GM19043 (cell line): ENCODE data around the gene GPC6.
"Not testable (repeated sequence)": the region's sequence is repeated elsewhere in the genome, so short reads cannot be mapped to it uniquely, and the experiment has no call there.

Experiments
- ATAC-seq: cut with Tn5 transposase; IDR thresholded peaks from one replicate; pipeline ENCODE4 v1.9.1; 2021; ENCODE audit warnings: low read depth; ENCODE audit not compliant: unreplicated experiment

Gene GPC6

DNA sequence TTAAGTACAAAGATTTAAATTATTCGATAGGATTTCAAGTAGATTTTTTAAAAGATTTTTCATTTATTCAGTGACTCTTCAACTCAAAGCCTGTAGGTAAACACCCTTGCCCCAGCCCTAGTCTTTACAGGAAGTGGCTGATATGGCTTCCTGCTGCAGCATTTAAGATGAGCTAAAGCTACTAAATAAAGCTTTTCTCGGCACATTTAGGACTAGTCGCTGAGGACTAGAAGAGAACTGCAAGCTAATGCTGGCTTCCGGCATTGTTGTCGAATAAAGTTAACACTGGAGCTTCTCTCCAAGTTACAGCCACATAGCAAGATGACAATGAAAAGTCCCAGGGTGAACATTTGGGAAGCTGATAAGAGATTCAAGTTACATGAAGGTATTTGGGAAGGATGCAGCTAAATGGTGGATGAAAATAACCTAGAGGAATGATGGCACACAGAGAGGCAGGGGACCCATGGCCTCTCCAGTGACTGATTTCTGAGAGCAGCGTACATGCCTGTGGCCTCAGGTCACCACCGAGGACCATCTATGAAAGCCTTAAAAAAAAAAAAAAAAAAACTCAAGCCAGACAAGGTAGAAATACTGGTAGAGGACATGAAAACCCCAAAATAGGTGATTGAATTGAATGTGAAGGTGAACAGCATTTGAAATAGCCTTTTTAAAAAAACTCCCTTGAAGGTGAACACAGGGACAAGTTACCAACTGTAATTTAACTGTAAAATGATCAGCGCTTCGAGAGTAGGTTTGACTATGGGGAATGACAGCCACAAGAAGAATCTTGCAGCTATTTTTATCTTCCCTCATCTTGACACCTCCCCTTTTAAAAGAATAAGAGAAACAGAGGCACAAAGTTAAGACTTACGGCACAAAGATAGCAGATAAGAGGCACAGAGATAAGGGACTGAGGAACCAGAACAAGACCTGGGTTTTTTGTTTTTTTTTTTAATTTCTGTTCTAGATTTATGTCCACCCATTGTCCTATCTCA is 1097.5 kb downstream of the GPC6 start:
- ATAC-seq: no peak

DNA sequence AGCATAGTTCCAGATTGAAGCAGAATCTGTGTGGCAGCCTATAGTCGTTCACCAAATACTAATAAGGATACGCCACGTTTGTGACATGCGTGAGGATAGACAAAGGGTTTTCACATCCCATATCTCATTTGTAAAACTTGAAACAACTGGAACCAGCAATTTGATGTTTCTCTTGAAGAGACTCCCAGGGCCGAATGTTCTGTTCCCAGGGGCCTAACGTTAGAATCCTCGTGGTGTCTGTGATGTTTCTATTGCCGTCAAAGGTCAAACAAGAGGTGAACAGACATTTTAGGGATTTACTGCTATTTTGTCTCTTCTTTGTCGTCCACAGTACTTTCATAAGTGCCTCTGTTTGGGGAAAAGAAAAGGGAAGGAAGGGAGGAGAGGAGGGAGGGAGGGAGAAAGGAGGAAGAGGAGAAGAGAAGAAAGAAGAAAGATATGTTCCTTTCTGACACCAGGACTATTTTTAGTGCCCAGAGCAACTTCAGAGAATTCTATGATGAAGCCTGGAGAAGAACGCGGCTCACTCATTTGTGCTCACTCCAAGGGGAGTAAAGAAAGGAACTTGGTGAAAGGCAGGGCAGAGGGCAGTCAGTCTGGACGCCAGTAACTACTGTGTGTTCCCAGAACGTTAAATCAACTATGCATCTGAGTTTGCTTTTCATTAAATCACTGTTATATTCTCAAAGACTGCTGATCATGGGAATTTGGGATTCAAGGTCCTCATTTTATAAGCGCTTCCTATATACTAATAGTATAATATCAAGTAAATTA is 1098.3 kb downstream of the GPC6 start:
- no peak for ATAC-seq

DNA sequence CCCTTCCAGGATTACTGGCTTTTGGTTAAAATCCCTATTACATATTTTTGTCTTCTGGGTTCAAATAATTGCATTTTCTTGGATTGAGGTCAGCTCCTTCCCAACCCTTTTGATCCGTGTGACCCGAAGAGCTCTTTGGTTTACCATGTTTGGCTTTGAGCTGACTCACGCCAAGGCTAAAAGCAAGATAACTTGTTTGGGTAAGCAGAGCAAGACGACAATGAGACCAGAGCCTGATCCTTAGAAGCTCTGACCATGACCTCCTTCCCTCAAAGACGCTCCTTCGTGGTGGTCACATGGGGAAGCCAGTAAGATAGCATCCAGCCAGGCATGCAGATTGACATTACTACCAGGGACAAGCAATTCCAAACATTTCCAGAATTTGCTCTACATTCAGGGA is 1099.0 kb downstream of the GPC6 start:
- ATAC-seq: no peak

DNA sequence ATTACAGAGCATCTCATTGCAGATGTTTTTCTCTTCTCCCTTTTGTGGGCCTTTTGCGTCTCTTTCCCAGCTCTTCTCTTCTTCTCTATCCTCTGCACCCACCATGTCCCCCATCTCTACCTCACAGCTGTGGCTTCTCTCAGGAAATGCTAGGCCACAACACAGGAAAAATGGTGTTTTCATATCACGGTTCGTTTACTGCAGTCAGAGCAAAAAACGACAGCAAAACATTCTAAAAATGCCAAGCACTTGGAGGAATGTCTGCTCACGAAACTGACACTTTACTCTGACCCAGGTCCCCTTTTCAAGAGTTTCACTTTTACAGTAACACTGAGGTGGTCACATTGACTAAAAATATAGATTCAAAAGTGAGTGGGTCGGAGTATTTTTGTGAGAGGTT is 1100.7 kb downstream of the GPC6 start:
- peak; percentile 85 for ATAC-seq

DNA sequence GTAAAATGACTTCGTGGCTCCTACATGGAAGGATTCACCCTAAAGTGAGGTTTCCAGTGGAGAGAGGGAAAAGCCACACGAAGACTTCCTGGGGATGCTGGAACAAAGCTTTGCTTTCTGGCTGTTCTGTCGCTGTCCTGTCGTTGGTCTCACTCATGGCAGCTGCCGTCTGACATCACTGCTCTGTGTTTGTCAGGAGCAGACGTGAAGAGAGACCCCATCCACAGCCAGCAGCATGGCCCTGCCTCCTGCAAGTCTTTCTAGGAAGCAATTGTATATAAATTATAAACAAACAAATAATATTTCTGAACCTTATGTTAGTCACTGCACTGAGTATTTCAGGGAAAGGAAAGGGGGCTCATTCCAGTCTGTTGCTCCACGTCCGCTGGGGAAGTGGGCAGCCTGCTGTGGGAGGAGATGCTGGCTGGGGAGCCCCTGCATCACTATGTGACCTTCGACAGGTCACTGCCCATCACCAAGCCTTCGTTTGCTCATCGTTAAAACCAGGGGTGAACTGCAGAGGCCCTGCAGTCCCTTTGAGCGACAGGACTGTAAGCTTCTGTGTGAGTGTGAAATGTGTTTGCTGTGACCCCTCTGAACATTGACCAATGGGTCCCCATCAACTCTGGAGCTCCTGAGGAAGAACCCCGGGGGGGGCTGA is 1101.9 kb downstream of the GPC6 start:
- ATAC-seq: no peak

DNA sequence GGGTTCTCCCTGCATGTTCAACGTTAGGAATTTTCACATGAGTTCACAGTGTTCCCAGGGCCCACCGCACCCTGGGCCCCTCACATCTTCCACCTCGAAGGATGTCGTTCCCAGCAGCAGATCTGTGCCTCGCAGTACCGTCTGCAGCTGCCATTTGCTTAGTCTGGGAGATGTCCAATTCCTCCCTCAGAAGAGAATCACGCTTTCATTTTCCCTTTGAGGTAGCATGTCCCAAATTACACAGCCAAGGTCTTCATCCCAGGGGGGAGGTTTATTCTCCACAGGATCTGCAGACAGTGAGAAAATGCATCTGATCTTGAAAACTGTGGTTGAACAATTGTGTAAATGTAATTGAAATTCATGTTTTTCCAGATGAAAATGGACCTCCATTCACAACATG is 1102.7 kb downstream of the GPC6 start:
- ATAC-seq: no peak

DNA sequence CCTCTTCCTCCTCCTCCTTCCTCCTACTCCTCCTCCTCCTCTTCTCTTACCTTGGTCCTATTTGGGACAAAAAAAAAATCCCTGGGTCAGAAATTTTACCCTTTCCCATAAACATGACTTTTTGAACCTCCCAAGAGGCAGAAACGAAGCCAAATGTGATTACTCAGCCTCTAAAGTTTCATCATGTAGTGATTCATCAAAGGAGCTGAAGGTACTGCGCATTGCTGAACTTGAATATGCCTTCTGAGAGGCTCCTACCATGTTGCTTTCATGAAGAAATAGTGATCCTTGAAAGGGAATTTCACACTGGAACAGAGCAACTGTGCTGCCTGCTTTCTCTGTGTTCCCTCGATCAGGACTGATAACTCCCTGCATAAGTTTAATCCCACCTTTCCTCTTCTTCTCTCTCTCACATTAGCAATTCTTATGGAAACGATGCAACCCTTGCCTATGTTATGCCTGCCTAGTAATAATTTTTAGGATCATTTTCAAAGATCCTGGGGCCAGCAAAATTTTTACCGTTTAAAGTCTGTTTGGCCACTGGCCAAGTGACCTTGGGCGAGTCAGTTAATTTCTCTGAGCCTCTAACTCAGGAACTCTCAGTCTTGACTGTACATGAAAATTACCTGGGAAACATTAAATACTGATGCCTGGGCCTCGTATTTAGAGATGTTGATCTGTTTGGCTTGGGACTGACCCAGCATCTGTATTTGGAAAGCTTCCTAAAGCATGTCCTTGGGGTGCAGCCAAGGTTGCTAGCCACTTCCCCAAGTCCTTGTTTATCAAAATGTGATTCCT is 1103.3 kb downstream of the GPC6 start:
- ATAC-seq: no peak

DNA sequence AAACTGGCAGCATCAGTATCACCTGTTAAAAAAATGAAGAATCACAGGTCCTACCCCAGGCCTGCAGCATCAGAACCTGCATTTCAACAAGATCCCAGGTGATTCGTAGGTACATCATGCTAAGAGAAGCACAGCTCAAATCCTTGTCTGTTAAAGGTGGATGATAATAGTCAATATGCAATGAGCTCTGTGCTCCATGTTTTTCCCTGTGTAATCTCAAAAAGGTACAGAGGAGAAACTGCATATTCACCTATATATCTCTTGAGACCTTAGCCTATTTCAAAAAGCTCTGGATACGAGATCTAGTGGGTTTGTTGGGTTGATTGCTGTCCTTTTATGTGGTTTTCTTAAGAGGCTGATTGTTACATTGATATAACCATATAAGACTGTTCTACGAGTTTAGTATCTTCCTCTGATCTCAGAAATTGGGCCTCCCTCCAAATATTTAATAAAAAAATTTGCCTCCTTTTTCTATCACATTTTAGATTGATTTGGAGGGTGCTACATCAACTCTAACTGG is 1104.0 kb downstream of the GPC6 start:
- ATAC-seq: no peak

DNA sequence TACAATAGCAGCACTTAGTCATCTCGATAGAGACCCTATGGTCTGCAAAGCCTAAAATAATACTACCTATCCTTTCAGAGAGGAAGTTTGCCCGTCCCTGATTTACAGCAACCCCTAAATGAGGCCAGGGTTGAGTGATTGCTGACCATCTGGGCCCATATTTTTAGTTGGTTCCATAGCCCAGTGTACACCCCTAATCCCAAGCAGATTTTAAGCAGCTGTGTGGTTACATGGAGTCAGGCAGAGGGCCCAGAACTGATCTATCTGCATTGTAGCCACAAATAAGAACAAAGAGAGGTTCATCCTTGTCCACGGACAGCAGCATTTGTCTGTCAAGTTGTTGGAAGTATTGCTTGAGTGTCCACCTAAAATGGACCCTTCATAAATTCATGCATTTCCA is 1104.7 kb downstream of the GPC6 start:
- no peak for ATAC-seq

DNA sequence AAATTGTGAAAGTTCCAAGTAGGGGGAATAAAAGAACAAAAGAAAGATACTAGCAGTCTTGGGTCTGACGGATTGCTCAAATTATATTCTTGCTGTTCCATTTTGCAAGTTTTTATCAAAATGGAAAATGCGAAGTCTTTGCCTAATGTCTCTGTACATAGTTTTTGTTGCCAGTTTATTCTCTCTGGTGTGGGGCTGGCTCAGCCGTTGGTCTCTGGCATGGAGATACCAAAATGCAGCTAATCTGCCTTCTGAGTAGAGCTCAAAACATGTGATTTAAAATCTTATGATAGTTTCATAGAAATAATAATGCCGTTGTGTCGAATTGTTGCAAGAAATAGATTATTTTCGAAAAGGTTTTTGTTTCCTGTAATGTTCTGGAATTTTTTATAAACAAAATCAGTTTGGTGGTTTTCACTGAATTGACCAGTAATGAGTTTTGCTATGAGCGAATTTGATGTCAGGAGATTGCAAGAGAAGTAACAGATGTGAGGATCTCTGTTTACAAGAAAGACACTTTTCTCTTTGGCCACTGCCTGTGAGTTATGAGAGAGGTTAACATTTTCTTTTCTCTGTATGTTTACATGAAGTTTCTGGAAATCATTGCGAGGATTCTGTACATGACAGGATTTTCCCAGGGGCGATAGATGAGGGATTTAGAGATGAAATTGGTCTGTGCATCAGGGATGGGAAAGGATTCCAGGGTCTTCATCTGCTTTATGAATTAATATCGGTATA is 1105.9 kb downstream of the GPC6 start:
- ATAC-seq: no peak

DNA sequence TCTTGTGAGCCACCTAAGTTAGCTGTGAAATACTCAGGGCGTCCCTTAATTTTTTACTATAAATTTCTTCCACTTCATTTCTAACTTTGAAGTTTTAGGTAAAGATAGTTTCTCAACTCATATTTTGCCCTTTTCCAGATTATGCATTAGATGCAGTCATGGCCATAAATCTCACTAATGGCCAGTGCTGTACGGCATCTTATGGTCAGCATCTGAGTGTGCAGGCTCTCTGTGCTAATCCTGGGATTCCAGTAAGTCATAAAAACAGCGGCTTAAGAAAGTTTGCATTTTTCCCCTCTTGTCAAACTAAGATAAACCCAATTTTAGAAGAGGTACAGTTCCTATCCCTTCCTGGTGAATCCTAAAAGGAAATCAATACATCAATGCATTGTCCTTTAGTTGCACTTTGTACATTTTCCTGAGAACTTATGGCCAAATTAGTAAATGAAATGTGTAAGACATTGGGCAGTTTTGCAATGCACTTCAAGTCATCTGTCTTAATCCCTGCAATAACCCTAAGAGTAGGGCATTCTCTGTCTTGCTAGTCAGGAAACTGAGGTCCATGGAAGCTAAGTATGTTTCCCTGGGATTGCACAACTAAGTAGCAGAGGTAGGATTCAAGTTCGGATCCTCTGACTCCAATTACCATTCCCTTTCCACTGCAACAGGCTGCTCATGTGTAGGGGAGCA is 1106.7 kb downstream of the GPC6 start:
- no peak for ATAC-seq

DNA sequence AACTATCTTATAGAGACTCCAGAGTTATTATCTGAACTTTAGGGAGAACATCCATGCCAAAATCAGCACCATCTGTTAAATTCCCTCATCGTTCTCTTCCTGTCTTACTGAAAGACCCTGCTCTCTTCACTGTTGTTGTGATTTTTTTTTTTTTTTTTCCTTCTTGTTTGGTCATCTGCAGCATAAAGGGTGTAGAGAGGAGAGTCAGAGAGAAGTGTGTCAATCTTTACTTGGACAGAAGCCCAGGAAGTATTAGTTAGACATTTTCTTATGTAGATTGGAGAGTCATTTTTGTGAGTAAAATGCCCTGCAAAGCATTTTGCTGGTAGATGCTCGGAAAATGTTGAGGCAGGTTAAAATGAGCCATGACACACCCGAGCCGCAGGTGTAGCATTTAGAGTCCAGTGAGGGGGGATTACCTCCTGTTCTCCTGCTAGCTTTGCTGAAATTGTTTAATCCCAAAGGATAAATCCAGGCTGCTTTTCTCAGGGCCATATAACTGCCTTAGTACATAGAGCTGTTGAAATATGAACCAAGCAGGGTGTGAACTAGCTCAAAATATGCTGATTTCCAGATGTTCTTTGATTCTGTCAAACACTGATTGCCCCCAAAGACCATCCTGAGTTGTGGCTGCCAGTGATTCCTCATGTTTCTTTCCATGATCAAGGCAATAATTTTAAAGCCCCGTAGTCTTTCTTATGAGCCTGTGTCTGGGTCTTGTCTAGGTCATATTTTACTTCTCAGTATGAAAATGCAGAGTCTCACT is 1109.3 kb downstream of the GPC6 start:
- no peak for ATAC-seq

DNA sequence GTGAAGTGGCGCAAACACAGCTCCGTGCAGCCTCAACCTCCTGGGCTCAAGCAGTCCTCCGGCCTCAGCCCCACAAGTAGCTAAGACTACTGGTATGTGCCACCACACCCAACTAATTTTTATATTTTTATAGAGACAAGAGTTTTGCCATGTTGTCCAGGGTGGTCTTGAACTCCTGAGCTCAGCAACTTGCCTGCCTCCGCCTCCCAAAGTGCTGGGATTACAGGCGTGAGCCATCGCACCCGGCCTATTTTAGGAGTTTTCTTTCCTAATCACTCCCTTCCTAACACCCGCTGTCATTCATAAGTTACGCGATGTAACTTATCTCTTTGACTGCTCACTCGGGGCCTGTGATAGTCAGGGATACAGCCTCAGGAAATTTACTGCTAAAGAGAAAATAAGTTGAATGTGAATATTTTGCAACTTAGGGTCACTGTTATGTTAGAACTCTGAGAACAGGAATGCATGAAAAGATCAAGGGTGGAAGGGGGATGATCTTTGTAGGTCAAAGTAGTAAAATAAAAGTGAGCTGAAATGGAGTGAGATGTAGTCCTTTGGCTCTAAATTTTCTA is 1112.6 kb downstream of the GPC6 start:
- no peak for ATAC-seq

DNA sequence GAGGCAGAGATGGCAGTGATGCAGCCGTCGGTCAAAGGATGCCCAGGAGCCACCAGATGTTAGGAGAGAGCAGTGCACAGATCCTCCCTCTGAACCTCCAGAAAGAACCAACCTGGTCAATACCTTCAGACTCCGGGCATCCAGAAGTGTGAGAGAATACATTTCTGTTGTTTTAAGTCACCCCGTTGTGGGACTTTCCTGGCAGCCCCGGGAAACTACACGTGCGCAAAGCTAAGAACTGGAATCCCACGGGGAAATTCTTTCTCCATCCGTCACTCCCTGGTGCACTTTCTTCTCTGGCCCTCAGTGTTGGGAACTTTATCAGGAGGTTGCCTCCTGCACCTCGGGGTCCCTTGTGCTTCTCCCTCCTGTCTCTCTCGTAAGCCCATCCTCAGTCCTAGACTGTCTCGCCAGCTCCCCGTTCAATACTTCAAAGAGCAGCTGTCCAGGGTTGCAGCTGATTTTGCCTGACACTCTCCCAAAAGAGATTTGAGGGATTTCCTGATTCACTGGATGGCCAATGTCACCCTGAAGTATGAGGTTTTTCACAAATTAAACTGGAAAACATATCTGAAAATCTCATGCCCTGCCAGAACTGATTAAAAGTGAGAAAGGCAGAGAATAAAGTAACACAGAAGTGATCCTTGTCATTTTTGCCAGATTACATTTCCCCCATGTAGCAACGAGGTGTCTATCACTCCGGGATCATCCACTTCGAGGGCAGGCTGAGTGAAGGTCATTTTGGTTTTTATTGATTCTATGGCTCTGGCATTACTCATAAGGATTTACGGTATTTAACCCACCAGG is 1116.0 kb downstream of the GPC6 start:
- no peak for ATAC-seq

DNA sequence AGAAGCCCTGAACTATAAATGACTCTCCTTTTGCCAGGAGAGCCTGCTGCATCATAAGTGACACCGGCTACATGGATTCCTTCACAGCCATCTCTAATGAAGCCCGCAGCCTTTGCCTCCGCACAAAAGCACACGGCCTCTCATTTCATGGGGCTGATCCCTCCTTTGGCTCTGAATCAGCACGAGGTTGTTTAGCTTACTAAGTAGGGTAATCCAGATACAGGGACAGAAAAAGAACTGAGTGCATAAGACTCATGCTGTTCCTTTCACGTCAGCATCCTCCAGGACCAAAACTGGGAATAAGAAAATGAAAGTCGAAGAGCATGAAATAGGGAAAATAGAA is 1116.6 kb downstream of the GPC6 start:
- no peak for ATAC-seq

DNA sequence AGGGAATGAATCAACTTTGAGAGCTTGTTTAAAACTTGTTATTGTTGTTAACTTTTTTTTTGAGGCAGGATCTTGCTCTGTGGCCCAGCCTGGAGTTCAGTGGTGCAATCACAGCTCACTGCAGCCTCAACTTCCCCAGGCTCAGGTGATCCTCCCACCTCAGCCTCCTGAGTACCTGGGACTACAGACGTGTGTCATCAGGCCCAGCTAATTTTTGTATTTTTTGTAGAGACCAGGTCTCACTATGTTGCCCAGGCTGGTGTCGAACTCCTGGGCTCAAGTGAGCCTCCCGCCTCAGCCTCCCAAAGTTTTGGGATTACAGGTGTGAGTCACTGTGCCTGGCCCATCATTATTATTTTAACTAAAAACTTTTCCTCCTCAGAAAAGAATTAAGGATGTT is 1117.1 kb downstream of the GPC6 start:
- ATAC-seq: not testable (repeated sequence)
